Central memory CD4-positive, alpha-beta T cell (primary cell): Measurements from ENCODE around the gene SRRT.
"Not testable (repeated sequence)": the region's sequence is repeated elsewhere in the genome, so short reads cannot be mapped to it uniquely, and the experiment has no call there.

ENCODE experiments used
- DNase-seq: peaks from one replicate; pipeline ENCODE4 v3.0.0; 2022
- total RNA-seq, 3 experiments: gene quantifications; one replicate each; lab custom pipeline; 2026; lab: John Stamatoyannopoulos, UW

The SRRT gene
- total RNA-seq, result 98.7 to 308 (median 183) reads per million in 3 experiments

DNA sequence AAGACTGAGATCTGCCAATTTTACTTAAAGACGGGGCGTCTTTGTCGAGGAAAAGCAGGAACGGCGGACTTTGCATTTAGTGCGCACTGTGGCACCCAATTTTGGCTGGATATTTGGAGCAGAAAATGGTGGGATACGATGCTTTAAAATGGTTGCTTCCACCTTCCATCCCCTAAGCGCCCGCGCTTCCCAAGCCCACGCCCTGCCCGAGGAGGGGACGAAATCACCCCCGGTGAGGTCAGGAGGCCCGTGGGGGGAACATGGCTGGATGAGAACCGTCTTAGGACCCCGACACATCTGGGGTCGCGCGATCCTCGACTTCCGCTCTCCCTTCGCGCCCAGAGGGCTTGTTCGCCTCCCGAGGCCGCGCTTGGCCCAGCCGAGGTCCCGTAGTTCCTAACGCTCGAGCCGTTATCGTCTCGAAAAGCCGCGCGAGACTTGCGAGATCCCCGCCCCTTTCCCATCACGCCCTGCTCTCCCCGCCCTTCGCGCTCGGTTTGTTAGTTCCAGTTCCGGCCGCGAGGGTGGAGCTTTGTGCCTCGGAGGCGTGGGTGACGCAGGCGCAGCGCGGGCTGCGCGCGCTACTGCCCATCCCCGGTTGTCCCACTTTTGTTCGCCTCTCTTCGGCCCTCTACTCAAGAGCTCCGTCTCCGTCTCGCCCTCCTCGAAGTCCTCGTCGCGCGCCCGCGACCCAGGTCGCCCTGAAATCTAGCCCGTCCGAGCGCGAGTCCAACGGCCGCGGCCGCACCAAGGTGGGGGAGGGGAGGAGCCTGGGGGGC lies at the start of gene SRRT:
Gene SRRT, plus strand, starts transcription at position 527 of the 779 bp plus-strand sequence. CDS start 488 bp downstream, outside the sequence.
- DNase-seq, result peak; percentile 98

- no peak for DNase-seq
Observed at GRCh38 chr7:100825215-100825671, 49.7 kb upstream of the SRRT start.

DNA sequence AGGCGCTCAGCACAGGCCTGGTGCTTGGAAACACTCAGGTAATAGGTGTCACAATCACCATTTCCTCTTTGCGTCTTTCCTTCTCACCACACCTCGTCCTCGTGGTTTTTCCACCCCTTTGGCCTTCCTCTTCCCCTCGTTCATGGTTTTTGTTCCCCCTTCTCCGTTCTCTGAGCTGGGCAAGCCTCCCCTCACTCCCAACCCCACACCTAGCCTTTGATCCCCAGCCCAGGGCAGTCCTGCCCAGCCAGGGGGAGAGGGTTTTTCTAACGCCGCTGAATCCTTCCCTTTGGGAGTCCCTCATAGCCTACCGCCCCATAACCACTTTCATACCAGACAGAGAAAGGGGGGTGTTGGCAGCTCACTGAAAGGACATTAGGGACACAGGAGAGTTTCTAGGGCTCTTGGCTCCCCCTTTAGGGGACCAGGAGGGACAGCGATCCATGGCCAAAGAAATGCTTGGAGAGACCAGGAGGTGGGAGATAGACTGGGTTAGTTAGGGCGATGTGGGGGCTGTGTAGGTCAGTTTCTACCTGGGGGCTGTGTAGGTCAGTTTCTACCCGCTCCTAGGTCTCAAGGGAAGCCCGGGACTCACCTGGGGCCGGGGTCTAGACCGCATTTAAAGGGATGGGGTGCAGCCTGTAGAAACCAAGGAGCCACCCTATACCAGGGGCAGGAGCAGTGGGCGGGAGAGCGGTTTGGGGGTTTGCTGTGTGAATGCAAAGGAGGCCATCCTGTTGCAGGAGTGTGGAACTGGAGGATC lies 49.0 kb upstream of the SRRT start:
- DNase-seq, result no peak

GRCh38 chr7:100826514-100827329 lies 48.2 kb upstream of the SRRT start:
- no peak for DNase-seq

DNA sequence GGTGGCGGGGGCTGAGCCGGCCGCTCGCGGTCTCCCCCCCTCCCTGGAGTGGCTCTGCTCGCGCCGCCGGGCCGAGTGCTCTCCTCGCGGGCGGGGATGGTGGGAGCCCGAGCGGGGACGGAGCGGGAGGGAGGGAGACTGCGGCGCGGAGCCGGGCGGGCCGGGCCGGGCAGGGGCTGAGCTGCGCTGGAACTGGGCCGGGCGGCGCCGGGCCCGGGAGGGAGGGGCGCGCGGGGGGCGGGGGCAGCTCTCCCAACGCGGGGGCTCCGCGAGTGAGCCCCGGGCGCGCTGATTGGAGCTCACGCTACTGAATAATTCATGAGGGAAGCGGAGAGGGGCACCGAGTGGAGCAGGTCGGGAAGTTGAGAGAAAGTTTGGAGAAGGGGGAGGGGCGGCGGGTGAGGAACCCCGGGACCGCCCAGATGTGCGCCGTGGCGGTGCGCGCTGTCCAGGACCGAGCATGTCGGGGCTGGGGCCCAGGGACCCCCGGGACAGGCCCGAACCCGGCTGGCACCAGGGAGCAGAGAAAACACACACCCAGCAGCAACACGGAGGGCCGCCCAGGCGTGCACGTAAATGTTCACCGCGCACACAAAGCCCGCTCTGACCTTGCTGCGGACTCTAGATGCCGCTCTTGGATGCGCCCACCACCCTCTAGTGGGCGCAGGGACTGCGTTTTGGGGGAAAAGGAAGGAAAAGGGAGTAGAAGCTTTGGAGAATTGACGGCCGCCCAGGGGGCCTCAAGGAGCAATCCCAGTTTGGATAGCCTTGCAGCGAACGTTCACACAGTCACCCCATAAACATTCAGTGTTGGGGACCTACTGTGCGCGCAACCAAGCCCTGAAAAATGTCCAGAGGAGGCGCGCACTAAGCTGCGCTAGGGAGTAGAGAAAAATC lies 47.3 kb upstream of the SRRT start, which contains the start of gene EPHB4:
Gene EPHB4, minus strand, starts transcription at position 194 of the 897 bp plus-strand sequence. CDS start 493 bp downstream, outside the sequence.
- DNase-seq, result no peak

GRCh38 chr7:100829150-100829716 lies 45.7 kb upstream of the SRRT start:
- no peak for DNase-seq

DNA sequence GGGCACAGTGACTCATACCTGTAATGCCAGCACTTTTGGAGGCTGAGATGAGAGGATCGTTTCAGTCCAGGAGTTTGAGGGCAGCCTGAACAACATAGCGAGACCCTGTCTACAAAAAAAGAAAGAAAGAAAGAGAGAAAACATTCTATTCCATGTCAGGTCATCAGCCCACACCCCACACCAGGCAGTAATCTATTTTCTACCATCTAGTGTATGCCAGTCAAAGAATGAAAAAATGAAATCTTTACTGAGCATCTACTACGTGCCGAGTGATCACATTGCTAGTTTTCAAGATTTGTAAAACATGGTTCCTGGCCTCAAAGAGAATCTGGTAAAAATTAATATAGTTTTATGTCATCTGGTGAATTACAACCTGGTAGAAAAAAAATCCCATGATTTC lies 44.5 kb upstream of the SRRT start:
- no peak for DNase-seq

DNA sequence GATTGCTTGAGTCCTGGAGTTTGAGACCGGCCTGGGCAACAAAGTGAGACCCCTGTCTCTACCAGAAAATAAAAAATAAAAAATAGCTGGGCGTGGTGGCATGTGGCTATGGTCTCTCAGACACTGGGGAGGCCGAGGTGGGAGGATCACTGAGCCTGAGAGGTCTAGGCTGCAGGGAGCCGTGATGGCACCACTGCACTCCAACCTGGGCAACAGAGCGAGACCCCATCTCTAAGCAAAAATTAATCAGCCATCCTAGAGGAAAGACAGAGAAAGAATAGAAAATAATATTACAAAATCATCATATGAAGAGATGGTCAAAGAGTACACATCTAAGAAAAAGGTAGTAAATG lies 42.6 kb upstream of the SRRT start:
- no peak for DNase-seq

DNA sequence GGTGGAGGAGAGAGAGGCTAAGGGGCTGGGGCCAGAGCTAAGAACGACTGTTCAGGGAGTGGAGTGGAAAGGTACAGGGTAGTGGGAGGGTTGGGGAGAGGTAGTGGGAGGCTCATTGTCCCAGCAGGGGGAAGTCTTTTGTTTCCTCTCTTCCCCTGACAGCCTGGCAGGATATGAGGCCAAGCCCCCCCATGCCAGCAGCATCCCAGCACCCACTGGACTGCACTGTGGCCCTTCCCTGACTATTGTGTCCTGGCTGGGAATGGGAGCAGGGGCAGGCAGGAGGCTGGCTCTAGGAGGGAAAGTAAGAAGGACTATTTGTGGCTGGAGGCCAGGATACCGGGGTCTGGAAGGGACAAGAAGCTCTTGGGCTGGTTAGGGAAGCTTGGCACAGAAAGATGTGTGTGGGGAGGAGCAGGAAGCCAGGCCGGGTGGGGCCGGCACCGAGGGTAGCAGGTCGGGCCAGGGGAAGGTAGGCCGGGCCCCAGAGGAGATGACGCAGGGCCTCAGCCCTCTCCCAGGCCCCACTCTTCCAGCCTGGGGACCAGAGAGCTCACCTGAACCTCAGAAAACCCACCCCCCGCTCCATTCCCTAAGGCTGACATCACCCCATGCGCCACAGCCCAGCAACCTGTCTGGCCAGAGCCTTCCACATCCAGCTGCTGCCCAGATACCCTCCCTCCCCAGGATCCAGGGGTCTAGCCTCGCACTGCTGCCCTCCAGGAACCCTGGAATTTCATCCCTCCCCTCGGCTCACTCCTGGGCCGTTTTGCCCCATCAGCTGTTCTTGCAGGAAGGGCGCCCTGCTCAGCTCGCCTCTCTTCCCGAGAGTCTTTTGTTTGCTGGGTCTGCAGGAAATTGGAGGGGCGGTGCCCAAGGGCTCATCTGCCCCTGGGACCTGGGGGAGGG lies 38.7 kb upstream of the SRRT start:
- DNase-seq, result no peak

GRCh38 chr7:100836812-100837098 lies 38.1 kb upstream of the SRRT start:
- DNase-seq, result no peak

DNA sequence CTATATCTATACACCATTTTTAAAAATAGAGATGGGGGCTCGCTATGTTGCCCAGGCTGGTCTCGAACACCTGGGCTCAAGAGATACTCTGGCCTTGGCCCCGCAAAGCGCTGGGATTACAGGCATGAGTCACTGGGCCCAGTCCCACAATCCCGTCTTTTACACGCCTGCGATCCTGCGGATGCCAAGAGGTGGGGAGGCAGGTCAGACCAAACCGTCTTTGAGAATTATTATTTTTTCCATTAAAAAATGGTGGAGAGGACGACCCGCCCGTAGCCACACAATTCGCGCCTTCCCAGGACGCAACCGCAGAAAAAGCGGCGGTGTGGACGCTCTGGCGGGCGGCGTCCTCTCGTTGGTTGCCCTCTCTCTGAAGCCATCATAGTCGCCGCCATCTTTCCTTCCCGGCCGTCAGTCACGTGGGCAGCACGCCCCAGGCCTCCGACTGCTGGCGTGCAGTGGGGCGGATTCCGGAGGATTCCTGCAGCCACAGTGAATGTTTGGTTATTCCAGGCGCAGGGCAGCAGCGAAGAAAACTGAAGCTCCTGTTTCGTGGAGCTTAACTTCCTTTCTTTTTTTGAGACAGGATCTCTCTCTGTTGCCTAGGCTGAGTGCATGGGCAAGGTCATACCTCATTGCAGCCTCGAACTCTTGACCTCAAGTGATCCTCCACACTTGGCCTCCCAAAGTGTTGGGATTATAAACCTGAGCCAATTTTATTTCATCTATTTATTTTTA lies 37.6 kb upstream of the SRRT start:
- DNase-seq, result peak; percentile 58

DNA sequence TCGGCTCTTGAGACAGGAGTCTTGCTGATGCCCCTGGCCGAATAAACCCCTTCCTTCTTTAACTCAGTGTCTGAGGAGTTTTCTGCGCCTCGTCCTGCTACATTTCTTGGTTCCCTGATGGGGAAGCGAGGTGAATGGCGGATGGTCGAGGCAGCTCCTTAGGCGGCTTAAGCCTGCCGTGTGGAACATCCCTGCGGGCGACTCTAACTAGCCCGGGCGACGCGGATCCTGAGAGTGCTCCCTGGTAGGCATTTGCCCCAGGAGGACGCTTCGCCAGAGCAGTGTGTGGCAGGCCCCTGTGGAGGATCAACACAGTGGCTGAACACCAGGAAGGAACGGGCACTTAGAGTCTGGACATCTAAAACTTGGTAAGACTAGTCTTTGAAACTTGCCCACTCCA lies 35.5 kb upstream of the SRRT start:
- no peak for DNase-seq

DNA sequence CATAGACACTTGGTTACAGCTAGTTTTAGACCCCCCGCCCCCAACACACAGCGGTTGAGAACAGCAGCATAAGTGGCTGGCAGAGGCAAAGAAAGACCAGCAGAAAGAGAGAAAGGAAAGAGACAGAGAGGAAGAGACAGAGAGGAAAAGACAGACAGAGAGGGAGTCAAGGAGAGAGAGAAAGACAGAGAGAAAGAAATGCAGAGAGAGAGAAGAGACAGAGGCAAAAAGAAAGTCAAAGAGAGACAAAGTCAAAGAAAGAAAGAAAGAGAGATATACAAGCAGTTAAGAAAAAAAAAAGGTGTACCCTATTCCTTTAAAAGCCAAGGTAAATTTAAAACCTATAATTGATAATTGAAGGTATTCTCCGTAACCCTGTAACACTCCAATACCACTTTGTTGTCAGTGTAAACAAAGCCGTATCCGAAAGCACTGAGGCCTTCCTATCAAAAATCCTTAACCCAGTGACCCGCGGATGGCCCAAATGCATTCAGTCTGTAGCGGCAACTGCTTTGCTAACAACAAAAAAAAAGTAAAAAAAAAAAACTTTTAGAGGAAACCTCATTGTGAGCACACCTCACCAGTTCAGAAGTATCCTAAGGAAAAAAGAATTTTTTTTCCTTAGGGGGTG lies 34.3 kb upstream of the SRRT start:
- DNase-seq, result no peak

DNA sequence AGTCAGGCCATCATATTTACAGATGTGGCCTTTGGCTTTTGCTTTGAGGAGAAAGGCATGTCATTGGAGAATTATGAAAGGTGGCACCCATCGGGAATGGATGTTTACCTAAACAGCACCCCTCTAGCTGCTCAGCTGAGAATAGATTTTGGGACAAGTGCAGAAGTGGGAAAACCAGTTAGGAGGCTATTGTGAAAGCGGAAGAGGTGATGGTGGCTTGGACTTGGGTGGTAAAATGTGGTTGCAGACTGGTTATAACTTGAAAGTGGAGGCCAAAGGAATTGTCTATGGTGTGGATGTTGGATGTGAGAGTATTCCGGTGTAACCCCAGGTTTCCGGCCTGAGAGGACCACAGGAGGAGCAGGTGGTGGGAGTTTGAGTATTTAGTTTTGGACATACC lies 27.5 kb upstream of the SRRT start:
- DNase-seq, result no peak

GRCh38 chr7:100852048-100852872 lies 22.6 kb upstream of the SRRT start, which contains the start of gene SLC12A9:
TSS of gene SLC12A9 (plus strand) at chr7:100852713. CDS start at chr7:100854198, 1,485 bp downstream.
- DNase-seq, result peak; percentile 85

GRCh38 chr7:100854146-100854895 lies 20.6 kb upstream of the SRRT start:
- DNase-seq, result no peak

DNA sequence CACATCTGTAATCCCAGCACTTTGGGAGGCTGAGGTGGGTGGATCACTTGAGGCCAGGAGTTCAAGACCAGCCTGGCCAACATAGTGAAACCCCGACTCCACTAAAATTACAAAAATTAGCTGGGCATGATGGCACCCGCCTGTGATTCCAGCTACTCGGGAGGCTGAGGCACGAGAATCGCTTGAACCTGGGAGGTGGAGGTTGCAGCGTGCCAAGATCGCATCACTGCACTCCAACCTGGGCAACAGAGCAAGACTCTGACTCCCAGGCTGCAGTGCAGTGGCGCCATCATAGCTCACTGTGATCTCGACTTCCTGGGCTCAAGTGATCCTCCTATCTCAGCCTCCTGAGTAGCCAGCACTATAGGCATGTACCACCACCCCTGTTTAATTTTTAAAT lies 20.0 kb upstream of the SRRT start:
- DNase-seq, result not testable (repeated sequence)

DNA sequence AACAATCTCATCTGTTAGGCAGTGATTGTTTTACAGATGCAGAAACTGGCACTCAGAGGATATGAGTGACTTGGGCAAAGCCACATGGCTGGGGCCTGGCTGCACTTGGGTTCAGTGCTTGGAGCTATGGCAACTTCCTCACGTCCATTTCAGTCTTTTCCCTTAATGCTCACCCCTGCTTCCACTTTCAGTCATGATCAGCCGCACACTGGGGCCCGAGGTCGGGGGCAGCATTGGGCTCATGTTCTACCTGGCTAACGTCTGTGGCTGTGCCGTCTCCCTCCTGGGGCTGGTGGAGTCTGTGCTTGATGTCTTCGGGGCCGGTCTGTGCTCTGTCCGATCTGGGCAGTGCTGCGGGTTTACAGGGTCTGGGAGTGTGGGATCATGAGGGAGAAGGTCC lies 19.4 kb upstream of the SRRT start:
- DNase-seq, result no peak
